Kidney (tissue), 14 donors: ENCODE data around the gene GFI1B. TPM values are rescaled to one million over a fixed set of nuclear protein-coding genes. Genes with fewer than 3 reads are reported as not detected.

Experiments used
- DNase-seq, 5 donors: peaks; one replicate each; pipeline ENCODE4 v3.0.0-alpha.2; 2013 to 2020
- FAIRE-seq: peaks from 2 replicates; lab custom pipeline; 2012; peaks lifted over from hg19 to GRCh38; lab: Jason Lieb, UNC
- H3K27ac ChIP-seq, 2 donors: one replicate each; pipeline ENCODE4 v1.7.0; 2013; ENCODE audit warnings: low read depth in 2 of 2, low read length in 2 of 2, inconsistent platforms in 1 of 2
- H3K27me3 ChIP-seq: one replicate; pipeline ENCODE4 v1.7.1; 2013; ENCODE audit warnings: low read length, inconsistent platforms; ENCODE audit not compliant: control insufficient read depth, insufficient read depth
- H3K36me3 ChIP-seq, 3 donors: one replicate each; pipeline versions ENCODE4 v1.7.0 to v1.7.1; 2013; ENCODE audit warnings: low read length in 3 of 3, control low read depth in 1 of 3, inconsistent platforms in 1 of 3; ENCODE audit not compliant: insufficient read depth in 3 of 3, control insufficient read depth in 2 of 3
- H3K4me1 ChIP-seq, 3 donors: one replicate each; pipeline versions ENCODE4 v1.7.0 to v1.7.1; 2013; ENCODE audit warnings: low read length in 3 of 3, inconsistent platforms in 1 of 3, low read depth in 1 of 3; ENCODE audit not compliant: control insufficient read depth in 2 of 3, insufficient read depth in 2 of 3
- H3K4me3 ChIP-seq, 3 donors: one replicate each; pipeline versions ENCODE4 v1.7.0 to v1.8.1; 2013; ENCODE audit warnings: low read length in 3 of 3, control low read depth in 1 of 3, inconsistent platforms in 1 of 3
- H3K9ac ChIP-seq, 3 donors: one replicate each; pipeline versions ENCODE4 v1.7.0 to v1.7.1; 2013; ENCODE audit warnings: low read length in 3 of 3, control low read depth in 1 of 3, inconsistent platforms in 1 of 3
- H3K9me3 ChIP-seq, 3 donors: one replicate each; pipeline versions ENCODE4 v1.7.0 to v1.7.1; 2013; ENCODE audit warnings: low read length in 3 of 3, control low read depth in 1 of 3, inconsistent platforms in 1 of 3; ENCODE audit not compliant: control insufficient read depth in 2 of 3, insufficient read depth in 1 of 3
- intact Hi-C: fragments of 100-400 bp; cut with DNase I; formaldehyde crosslinking; loops from one replicate; pipeline ENCODE4 v1.11.1; 2022
- polyA plus RNA-seq: library from polyadenylated mRNA; stranded (reverse); fragments of 350-450 nt; fragmentation: Illumina TruSeq; extraction: RNeasy Lipid Tissue Mini Kit (QIAGEN cat#74804); gene quantifications from one replicate; pipeline ENCODE4 v1.2.3, GENCODE V29; 2014; ENCODE audit warnings: low read depth, low replicate concordance; ENCODE audit not compliant: insufficient read depth
- total RNA-seq: library from RNA; stranded (reverse); fragmentation: NEBNext Ultra II Directional; extraction: Animal tissue kit (Norgen Biotek cat#: 25700); gene quantifications from one replicate; pipeline ENCODE4 v1.2.1, GENCODE V29; 2021
- TF ChIP-seq, protein P1 (sequence below): IDR thresholded peaks from 3 replicates; pipeline ENCODE4 v1.5.1; 2012; ENCODE audit warnings: mild to moderate bottlenecking, moderate library complexity, borderline replicate concordance; ENCODE audit not compliant: insufficient read depth; ENCODE audit errors: extremely low read depth
- donor health status: control.
- donor health status: control.
- donor health status: control.
- donor health status: control.
- donor health status: control.
- donor health status: DM: yes; HTN: yes; CAD: no.
- donor health status: Normal renal cell carcinoma (clear cell type).

The GFI1B gene
- total and polyA plus RNA-seq, 2 donors from 2014 or later: 0.28 TPM; not detected in 1

DNA sequence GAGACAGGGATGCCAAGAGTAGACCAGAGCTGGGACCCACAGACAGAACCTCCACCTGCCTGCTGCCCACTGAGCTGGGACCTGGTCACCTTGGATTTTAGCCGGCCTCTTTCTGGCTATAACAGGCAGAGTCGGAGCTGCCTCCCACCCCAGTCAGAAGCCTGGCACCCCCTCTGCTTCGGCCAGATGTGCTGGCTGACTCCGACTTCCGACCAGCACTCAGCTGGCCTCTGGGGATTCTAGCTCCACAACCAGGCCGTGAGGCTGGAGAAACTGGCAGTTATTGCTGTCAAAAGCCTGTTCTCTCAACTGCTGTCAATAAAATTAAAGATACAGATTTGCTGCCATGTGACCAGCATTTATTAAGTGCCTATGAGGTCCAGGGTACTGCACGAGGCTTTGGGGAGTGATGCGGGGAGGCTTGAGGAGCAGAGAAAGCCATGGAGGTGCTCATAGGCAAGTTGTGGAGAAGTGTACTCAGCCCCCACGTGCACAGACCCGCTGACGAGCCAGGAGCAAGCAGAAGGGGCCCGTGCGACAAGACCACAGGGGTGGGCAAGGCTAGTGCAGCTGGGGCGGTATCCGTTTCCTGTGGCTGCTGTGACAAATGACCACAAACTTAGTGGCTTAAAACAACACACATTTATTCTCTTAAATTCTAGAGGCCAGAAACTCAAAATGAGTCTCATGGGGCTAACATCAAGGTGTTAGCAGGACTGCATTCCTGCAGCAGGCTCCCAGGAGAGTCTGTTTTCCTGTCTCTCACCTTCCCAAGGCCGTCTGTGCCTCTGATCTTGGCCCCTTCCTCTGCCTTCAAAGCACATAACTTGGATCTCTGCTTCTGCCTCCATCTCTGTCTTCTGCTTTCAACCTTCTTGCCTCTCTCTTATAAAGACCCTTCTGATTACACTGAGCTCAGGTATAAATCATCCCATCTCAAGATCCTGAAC is 13.1 kb downstream of the GFI1B start:
- intact Hi-C loops: no loop called here
- TF ChIP-seq, protein P1, sequence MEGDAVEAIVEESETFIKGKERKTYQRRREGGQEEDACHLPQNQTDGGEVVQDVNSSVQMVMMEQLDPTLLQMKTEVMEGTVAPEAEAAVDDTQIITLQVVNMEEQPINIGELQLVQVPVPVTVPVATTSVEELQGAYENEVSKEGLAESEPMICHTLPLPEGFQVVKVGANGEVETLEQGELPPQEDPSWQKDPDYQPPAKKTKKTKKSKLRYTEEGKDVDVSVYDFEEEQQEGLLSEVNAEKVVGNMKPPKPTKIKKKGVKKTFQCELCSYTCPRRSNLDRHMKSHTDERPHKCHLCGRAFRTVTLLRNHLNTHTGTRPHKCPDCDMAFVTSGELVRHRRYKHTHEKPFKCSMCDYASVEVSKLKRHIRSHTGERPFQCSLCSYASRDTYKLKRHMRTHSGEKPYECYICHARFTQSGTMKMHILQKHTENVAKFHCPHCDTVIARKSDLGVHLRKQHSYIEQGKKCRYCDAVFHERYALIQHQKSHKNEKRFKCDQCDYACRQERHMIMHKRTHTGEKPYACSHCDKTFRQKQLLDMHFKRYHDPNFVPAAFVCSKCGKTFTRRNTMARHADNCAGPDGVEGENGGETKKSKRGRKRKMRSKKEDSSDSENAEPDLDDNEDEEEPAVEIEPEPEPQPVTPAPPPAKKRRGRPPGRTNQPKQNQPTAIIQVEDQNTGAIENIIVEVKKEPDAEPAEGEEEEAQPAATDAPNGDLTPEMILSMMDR: no peak
- no peaks in the 10 kb centered on the region for H3K4me1 ChIP-seq
- no peak for FAIRE-seq
- no peak overlapping the region for H3K9ac ChIP-seq
- no peaks in the 10 kb centered on the region for H3K36me3 ChIP-seq
- H3K27ac ChIP-seq: no peak overlapping the region
- DNase-seq: peak in 1 of 5 donors; percentile 47
- H3K27me3 ChIP-seq: no peaks in the 10 kb centered on the region
- H3K9me3 ChIP-seq: no peaks in the 10 kb centered on the region
- H3K4me3 ChIP-seq: no peak overlapping the region

DNA sequence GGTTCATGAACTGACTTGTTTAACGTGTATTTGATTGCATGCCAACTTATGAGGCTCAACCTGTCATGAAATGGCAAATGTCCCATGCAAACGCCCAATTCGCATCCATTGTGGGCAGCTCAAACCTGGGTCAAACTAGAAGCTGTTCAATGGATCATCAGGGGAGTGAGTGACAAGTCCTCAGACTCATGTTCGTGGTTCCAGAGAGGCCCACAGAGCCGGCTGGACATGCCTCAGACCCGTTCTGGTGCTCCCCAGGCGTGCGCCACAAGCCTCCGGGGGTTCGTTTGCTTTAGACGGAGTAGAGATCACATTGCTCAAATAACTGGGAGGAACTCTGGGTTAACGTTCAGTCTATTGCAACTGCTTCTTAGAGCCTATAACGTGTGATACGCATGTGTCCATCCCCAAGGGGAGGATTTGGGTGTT is 15.0 kb downstream of the GFI1B start:
- peak in 1 of 5 donors; percentile 34 for DNase-seq
- FAIRE-seq: no peak
- no peaks in the 10 kb centered on the region for H3K27me3 ChIP-seq
- H3K36me3 ChIP-seq: no peaks in the 10 kb centered on the region
- no peaks in the 10 kb centered on the region for H3K4me1 ChIP-seq
- H3K27ac ChIP-seq: no peak overlapping the region
- TF ChIP-seq, protein P1: no peak
- intact Hi-C loops: no loop called here
- no peaks in the 10 kb centered on the region for H3K9me3 ChIP-seq
- H3K9ac ChIP-seq: no peak overlapping the region
- no peak overlapping the region for H3K4me3 ChIP-seq

DNA sequence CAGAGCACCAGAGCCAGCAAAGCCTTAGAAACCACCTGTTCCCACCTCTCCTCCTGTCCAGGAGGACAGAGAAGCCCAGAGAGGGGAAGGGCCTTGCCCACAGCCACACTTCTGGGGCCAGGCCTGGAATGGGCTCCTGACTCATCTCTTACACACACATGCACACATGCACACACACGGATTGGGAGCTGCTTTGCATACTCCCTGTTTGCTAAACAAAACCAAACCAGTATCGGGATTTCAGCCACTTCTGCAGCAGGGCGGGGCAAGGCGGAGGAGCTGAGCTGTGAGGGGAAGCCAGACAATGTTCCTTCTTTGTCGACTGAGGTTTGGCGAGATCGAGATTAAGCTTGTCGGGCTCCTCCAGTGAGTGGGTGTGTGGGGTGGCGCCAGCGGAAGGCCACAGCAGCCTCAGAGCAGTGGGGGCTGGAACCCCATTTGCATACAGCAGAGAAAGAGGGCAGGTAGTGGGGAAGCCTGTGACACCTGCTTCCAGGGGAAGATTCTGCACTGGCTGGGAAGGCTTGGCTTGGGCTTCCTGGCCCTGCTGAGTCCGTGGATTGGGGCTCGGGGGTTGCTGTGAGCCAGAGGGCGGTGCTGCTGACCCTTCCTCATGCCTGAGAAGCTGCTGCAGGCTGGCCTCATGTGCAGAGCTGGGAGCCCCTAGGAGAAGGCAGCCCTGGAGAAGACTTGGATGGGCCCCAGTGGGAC is 16.1 kb downstream of the GFI1B start:
- Histone ChIP-seq H3K4me1 (no peaks in the 10 kb centered on the region), H3K4me3 (no peak overlapping the region), H3K9ac (no peak overlapping the region), H3K27ac (no peak overlapping the region), H3K9me3 (no peaks in the 10 kb centered on the region), H3K36me3 (no peaks in the 10 kb centered on the region), H3K27me3 (no peaks in the 10 kb centered on the region)
- FAIRE-seq (no peak), DNase-seq (peak in 3 of 5 donors; percentile 41 to 67 (median 48))
- TF ChIP-seq, protein P1: no peak
- intact Hi-C loops: no loop called here
